Trophoblast cell (in vitro differentiated cells and primary cell): ENCODE measurements around the gene AATK.

ENCODE experiments used
- DNase-seq, 2 donors: peaks; one replicate each; pipeline ENCODE4 v3.0.0-alpha.2; 2016
- H2AFZ ChIP-seq: 2 replicates; pipeline ENCODE4 v1.6.1; 2013; ENCODE audit warnings: low read length, moderate library complexity, mild to moderate bottlenecking; ENCODE audit not compliant: insufficient read depth, poor library complexity
- H2AK5ac ChIP-seq: 2 replicates; pipeline ENCODE4 v1.6.1; 2013; ENCODE audit warnings: mild to moderate bottlenecking, low read length
- H2BK120ac ChIP-seq: 2 replicates; pipeline ENCODE4 v1.6.1; 2013; ENCODE audit warnings: low read length, mild to moderate bottlenecking, moderate library complexity; ENCODE audit not compliant: insufficient read depth, poor library complexity
- H2BK12ac ChIP-seq: 2 replicates; pipeline ENCODE4 v1.6.1; 2013; ENCODE audit warnings: mild to moderate bottlenecking, low read length, moderate library complexity
- H2BK5ac ChIP-seq: 2 replicates; pipeline ENCODE4 v1.6.1; 2013; ENCODE audit warnings: low read length, low read depth, moderate library complexity, mild to moderate bottlenecking; ENCODE audit not compliant: poor library complexity
- H3K14ac ChIP-seq: 2 replicates; pipeline ENCODE4 v1.6.1; 2013; ENCODE audit warnings: mild to moderate bottlenecking, low read length
- H3K18ac ChIP-seq: 2 replicates; pipeline ENCODE4 v1.6.1; 2013; ENCODE audit warnings: mild to moderate bottlenecking, low read length
- H3K23ac ChIP-seq: 2 replicates; pipeline ENCODE4 v1.6.1; 2013; ENCODE audit warnings: low read length
- H3K27ac ChIP-seq: 2 replicates; pipeline ENCODE4 v1.5.1; 2013; ENCODE audit warnings: low read depth, mild to moderate bottlenecking, inconsistent platforms, low read length, moderate library complexity
- H3K27me3 ChIP-seq: 2 replicates; pipeline ENCODE4 v1.6.1; 2013; ENCODE audit warnings: inconsistent platforms, mild to moderate bottlenecking, low read length, moderate library complexity; ENCODE audit not compliant: insufficient read depth
- H3K36me3 ChIP-seq, 2 experiments: 1 replicate in 1 of 2; 2 replicates in 1 of 2; pipeline ENCODE4 v1.6.1; 2013; ENCODE audit warnings: low read length in 2 of 2, mild to moderate bottlenecking in 2 of 2, moderate library complexity in 1 of 2; ENCODE audit not compliant: insufficient read depth in 2 of 2, control insufficient read depth in 1 of 2
- H3K4ac ChIP-seq: 2 replicates; pipeline ENCODE4 v1.6.1; 2013; ENCODE audit warnings: low read depth, mild to moderate bottlenecking, low read length, moderate library complexity
- H3K4me1 ChIP-seq, 2 experiments: 1 replicate in 1 of 2; 2 replicates in 1 of 2; pipeline ENCODE4 v1.6.1; 2013; ENCODE audit warnings: low read length in 2 of 2, mild to moderate bottlenecking in 2 of 2, moderate library complexity in 1 of 2; ENCODE audit not compliant: insufficient read depth in 2 of 2, control insufficient read depth in 1 of 2
- H3K4me2 ChIP-seq: 2 replicates; pipeline ENCODE4 v1.6.1; 2013; ENCODE audit warnings: inconsistent platforms, mild to moderate bottlenecking, low read length, moderate library complexity
- H3K4me3 ChIP-seq: 2 replicates; pipeline ENCODE4 v1.5.1; 2013; ENCODE audit warnings: mild to moderate bottlenecking, low read depth, low read length, inconsistent platforms
- H3K79me1 ChIP-seq: one replicate; pipeline ENCODE4 v1.6.1; 2013; ENCODE audit warnings: low read length
- H3K79me2 ChIP-seq: 2 replicates; pipeline ENCODE4 v1.6.1; 2013; ENCODE audit warnings: low read length, mild to moderate bottlenecking; ENCODE audit not compliant: control insufficient read depth, insufficient read depth, poor library complexity
- H3K9ac ChIP-seq: 2 replicates; pipeline ENCODE4 v1.6.1; 2013; ENCODE audit warnings: mild to moderate bottlenecking, low read length
- H3K9me3 ChIP-seq: 2 replicates; pipeline ENCODE4 v1.6.1; 2013; ENCODE audit warnings: low read depth, mild to moderate bottlenecking, control low read depth, inconsistent platforms, low read length; ENCODE audit not compliant: insufficient read depth
- H4K12ac ChIP-seq: 2 replicates; pipeline ENCODE4 v1.6.1; 2013; ENCODE audit warnings: low read depth, mild to moderate bottlenecking, low read length, moderate library complexity
- H4K8ac ChIP-seq: 2 replicates; pipeline ENCODE4 v1.6.1; 2013; ENCODE audit warnings: low read depth, mild to moderate bottlenecking, low read length, moderate library complexity
- H4K91ac ChIP-seq: one replicate; pipeline ENCODE4 v1.6.1; 2013; ENCODE audit warnings: low read depth, mild to moderate bottlenecking, low read length, moderate library complexity
- WGBS: extraction: QIAGEN DNeasy Blood & Tissue Kit; methylation state at CpG from one replicate; pipeline ENCODE4 v1.1.7; 2013; ENCODE audit warnings: missing lambda C conversion rate; ENCODE audit not compliant: insufficient read length, insufficient coverage; ENCODE audit errors: extremely low coverage; 5-methylcytosine and 5-hydroxymethylcytosine counted together

Gene AATK

GRCh38 chr17:81140018-81140417 is 26.0 kb downstream of the AATK start:
- no peak overlapping the region for H4K91ac ChIP-seq
- WGBS = no CpG with 5 or more reads among the region's 8 CpGs
- no peak overlapping the region for H2AFZ ChIP-seq
- no peak overlapping the region for H4K12ac ChIP-seq
- peaks cover 19% of the 10 kb centered on the region for H3K9me3 ChIP-seq
- no peak for DNase-seq
- no peak overlapping the region for H3K4ac ChIP-seq
- no peaks in the 10 kb centered on the region for H3K4me1 ChIP-seq
- H3K79me1 ChIP-seq = no peaks in the 10 kb centered on the region
- no peak overlapping the region for H3K14ac ChIP-seq
- no peak overlapping the region for H3K27ac ChIP-seq
- H3K23ac ChIP-seq = no peak overlapping the region
- H2BK5ac ChIP-seq = no peak overlapping the region
- no peak overlapping the region for H3K9ac ChIP-seq
- no peak overlapping the region for H2AK5ac ChIP-seq
- H3K27me3 ChIP-seq = no peaks in the 10 kb centered on the region
- no peak overlapping the region for H3K4me2 ChIP-seq
- no peak overlapping the region for H3K18ac ChIP-seq
- H3K79me2 ChIP-seq = no peaks in the 10 kb centered on the region
- no peaks in the 10 kb centered on the region for H3K36me3 ChIP-seq
- no peak overlapping the region for H3K4me3 ChIP-seq
- H2BK120ac ChIP-seq = no peak overlapping the region
- H2BK12ac ChIP-seq = no peak overlapping the region
- H4K8ac ChIP-seq = no peak overlapping the region

GRCh38 chr17:81139428-81139827 is 26.6 kb downstream of the AATK start:
- H2BK5ac ChIP-seq = no peak overlapping the region
- peaks cover 19% of the 10 kb centered on the region for H3K9me3 ChIP-seq
- no peak overlapping the region for H4K91ac ChIP-seq
- H3K9ac ChIP-seq = no peak overlapping the region
- H3K36me3 ChIP-seq = no peaks in the 10 kb centered on the region
- no peak for DNase-seq
- H3K79me2 ChIP-seq = no peaks in the 10 kb centered on the region
- H3K4me3 ChIP-seq = no peak overlapping the region
- H4K12ac ChIP-seq = no peak overlapping the region
- no peak overlapping the region for H2BK120ac ChIP-seq
- no peak overlapping the region for H3K23ac ChIP-seq
- no peaks in the 10 kb centered on the region for H3K79me1 ChIP-seq
- no peak overlapping the region for H2AFZ ChIP-seq
- no peak overlapping the region for H4K8ac ChIP-seq
- H2BK12ac ChIP-seq = no peak overlapping the region
- H3K4me2 ChIP-seq = no peak overlapping the region
- H3K18ac ChIP-seq = no peak overlapping the region
- peaks cover 0 to under 1% of the 10 kb centered on the region in 2 experiments for H3K4me1 ChIP-seq
- no peak overlapping the region for H3K27ac ChIP-seq
- H2AK5ac ChIP-seq = no peak overlapping the region
- WGBS = no CpG with 5 or more reads among the region's 8 CpGs
- no peak overlapping the region for H3K14ac ChIP-seq
- no peaks in the 10 kb centered on the region for H3K27me3 ChIP-seq
- H3K4ac ChIP-seq = no peak overlapping the region

GRCh38 chr17:81138500-81138899 is 27.5 kb downstream of the AATK start:
- Histone ChIP-seq H3K14ac (no peak overlapping the region), H3K36me3 (no peaks in the 10 kb centered on the region), H3K4ac (no peak overlapping the region), H3K79me2 (no peaks in the 10 kb centered on the region), H4K8ac (no peak overlapping the region), H3K79me1 (no peaks in the 10 kb centered on the region), H3K9ac (no peak overlapping the region), H3K4me1 (peaks cover 2 to 3% of the 10 kb centered on the region in 2 experiments), H2BK5ac (no peak overlapping the region), H2BK120ac (no peak overlapping the region), H3K27ac (no peak overlapping the region), H4K12ac (no peak overlapping the region), H2BK12ac (no peak overlapping the region), H3K4me2 (no peak overlapping the region), H3K18ac (no peak overlapping the region), H3K27me3 (no peaks in the 10 kb centered on the region), H2AK5ac (no peak overlapping the region), H3K23ac (peak overlapping the region; percentile 3), H4K91ac (no peak overlapping the region), H3K4me3 (peak overlapping the region; percentile 47), H3K9me3 (peaks cover 19% of the 10 kb centered on the region), H2AFZ (no peak overlapping the region)
- WGBS = no CpG with 5 or more reads among the region's 25 CpGs
- no peak for DNase-seq

GRCh38 chr17:81138083-81138482 is 27.9 kb downstream of the AATK start:
- Histone ChIP-seq H2BK12ac (no peak overlapping the region), H3K18ac (no peak overlapping the region), H3K27ac (no peak overlapping the region), H3K4ac (no peak overlapping the region), H3K9me3 (peaks cover 19% of the 10 kb centered on the region), H3K36me3 (no peaks in the 10 kb centered on the region), H3K79me2 (no peaks in the 10 kb centered on the region), H3K4me1 (peaks cover 2 to 3% of the 10 kb centered on the region in 2 experiments), H2AK5ac (no peak overlapping the region), H2BK120ac (no peak overlapping the region), H3K4me2 (no peak overlapping the region), H3K27me3 (no peaks in the 10 kb centered on the region), H3K9ac (no peak overlapping the region), H3K79me1 (no peaks in the 10 kb centered on the region), H2BK5ac (no peak overlapping the region), H4K8ac (no peak overlapping the region), H4K12ac (no peak overlapping the region), H2AFZ (no peak overlapping the region), H3K23ac (peak overlapping the region; percentile 1), H3K14ac (no peak overlapping the region), H3K4me3 (peak overlapping the region; percentile 54), H4K91ac (no peak overlapping the region)
- DNase-seq = no peak
- WGBS = no CpG with 5 or more reads among the region's 15 CpGs
